HepG2 (cell line): ENCODE measurements around the gene ISOC2. TPM values are rescaled to one million over a fixed set of nuclear protein-coding genes. Genes with fewer than 3 reads are reported as not detected.

Source experiments
- ATM ChIP-seq: fragments of 450-650 bp; IDR thresholded peaks from 2 replicates; pipeline ENCODE4 v1.7.1; 2017; ENCODE audit warnings: mild to moderate bottlenecking, borderline replicate concordance
- BRD4 ChIP-seq: sonication (generic); formaldehyde crosslinking; IDR thresholded peaks from 2 replicates; pipeline ENCODE4 v1.4.0; 2020; ENCODE audit warnings: missing genetic modification reagents
- CBX2 ChIP-seq, 2 experiments: fragments of 200-600 bp in 1 of 2; sonication (generic); formaldehyde crosslinking in 1 of 2; IDR thresholded peaks; 2 replicates each; pipeline versions ENCODE4 v1.7.0 to v1.8.1; 2018 to 2022; ENCODE audit warnings: low read depth in 2 of 2, low read length in 1 of 2, mild to moderate bottlenecking in 1 of 2, missing genetic modification reagents in 1 of 2
- GABPB1 ChIP-seq: IDR thresholded peaks from 2 replicates; pipeline ENCODE4 v1.6.1; 2016; ENCODE audit warnings: mild to moderate bottlenecking, missing genetic modification reagents, moderate library complexity, missing compliant biosample characterization
- GATAD2A ChIP-seq: IDR thresholded peaks from 2 replicates; pipeline ENCODE4 v1.6.1; 2016
- GTF2F1 ChIP-seq: fragments of 150-350 bp; IDR thresholded peaks from 2 replicates; pipeline ENCODE4 v1.6.1; 2014; ENCODE audit warnings: low read length
- GTF3A ChIP-seq: sonication (generic); formaldehyde crosslinking; conservative IDR thresholded peaks from 2 replicates; pipeline ENCODE4 v1.4.0; 2020; ENCODE audit warnings: mild to moderate bottlenecking, missing genetic modification reagents
- HCFC1 ChIP-seq: fragments of 150-350 bp; IDR thresholded peaks from 2 replicates; pipeline ENCODE4 v1.6.1; 2014; ENCODE audit warnings: low read depth, low read length
- HDAC2 ChIP-seq: sonication (generic); formaldehyde crosslinking; IDR thresholded peaks from 2 replicates; pipeline ENCODE4 v1.4.0; 2020; ENCODE audit warnings: missing genetic modification reagents
- HMG20B ChIP-seq: conservative IDR thresholded peaks from 2 replicates; pipeline ENCODE4 v1.6.1; 2016; ENCODE audit warnings: missing genetic modification reagents, missing compliant biosample characterization
- KLF15 ChIP-seq: sonication (generic); formaldehyde crosslinking; IDR thresholded peaks from 2 replicates; pipeline ENCODE4 v1.8.1; 2023; ENCODE audit warnings: borderline replicate concordance, mild to moderate bottlenecking, inconsistent platforms, missing genetic modification reagents, mixed read lengths
- MIER2 ChIP-seq: IDR thresholded peaks from 2 replicates; pipeline ENCODE4 v1.6.1; 2016; ENCODE audit warnings: missing biosample characterization, missing genetic modification reagents
- PATZ1 ChIP-seq: sonication (generic); formaldehyde crosslinking; IDR thresholded peaks from 2 replicates; pipeline ENCODE4 v1.4.0; 2020; ENCODE audit warnings: missing genetic modification reagents
- YY1 ChIP-seq: IDR thresholded peaks from 2 replicates; pipeline ENCODE4 v1.6.1; 2011; ENCODE audit warnings: low read length, low read depth, moderate library complexity, mild to moderate bottlenecking; ENCODE audit not compliant: insufficient read depth, insufficient replicate concordance
- ZBTB40 ChIP-seq, 2 experiments: fragments of 450-650 bp in 1 of 2; sonication (generic) in 1 of 2; formaldehyde crosslinking in 1 of 2; IDR thresholded peaks; 2 replicates each; pipeline versions ENCODE4 v1.6.1 to v1.8.0; 2016 to 2022; ENCODE audit warnings: antibody characterized with exemption in 1 of 2, mild to moderate bottlenecking in 1 of 2, missing genetic modification reagents in 1 of 2
- ZFYVE20 ChIP-seq: sonication (generic); formaldehyde crosslinking; IDR thresholded peaks from 2 replicates; pipeline ENCODE4 v1.8.0; 2023; ENCODE audit warnings: low read depth, mild to moderate bottlenecking, moderate library complexity, missing genetic modification reagents, borderline replicate concordance
- ZMYM4 ChIP-seq: sonication (generic); formaldehyde crosslinking; IDR thresholded peaks from 2 replicates; pipeline ENCODE4 v1.8.1; 2023; ENCODE audit warnings: mild to moderate bottlenecking, missing genetic modification reagents
- ZSCAN12 ChIP-seq: sonication (generic); formaldehyde crosslinking; IDR thresholded peaks from 2 replicates; pipeline ENCODE4 v1.9.0; 2021; ENCODE audit warnings: mild to moderate bottlenecking, missing genetic modification reagents
- polyA plus RNA-seq, 8 experiments: library from polyadenylated mRNA; depleted of rRNA in 3 of 8; stranded (reverse) in 7 of 8; unstranded in 1 of 8; fragments of >200 nt; fragmentation: Illumina TruSeq in 4 of 8; extraction: Trizol in 4 of 8; gene quantifications; 2 replicates each; pipeline versions ENCODE4 v1.2.1 to v1.2.3, GENCODE V29; 2011 to 2016; ENCODE audit warnings: low read depth in 4 of 8, missing spikeins in 1 of 8, mixed read lengths in 1 of 8; ENCODE audit not compliant: insufficient read depth in 1 of 8
- total RNA-seq, 5 experiments: library from RNA; depleted of rRNA; stranded (reverse); fragments of >200 nt; fragmentation: Illumina TruSeq; extraction: Trizol; gene quantifications; 2 replicates each; pipeline ENCODE4 v1.2.3, GENCODE V29; 2016; ENCODE audit warnings: low read depth in 1 of 5

Gene ISOC2
- total and polyA plus RNA-seq, 2 of the 13 experiments (the other 11 are each of a cell fraction or from before 2014, with no cell fraction given): 76.8 to 105 TPM

DNA sequence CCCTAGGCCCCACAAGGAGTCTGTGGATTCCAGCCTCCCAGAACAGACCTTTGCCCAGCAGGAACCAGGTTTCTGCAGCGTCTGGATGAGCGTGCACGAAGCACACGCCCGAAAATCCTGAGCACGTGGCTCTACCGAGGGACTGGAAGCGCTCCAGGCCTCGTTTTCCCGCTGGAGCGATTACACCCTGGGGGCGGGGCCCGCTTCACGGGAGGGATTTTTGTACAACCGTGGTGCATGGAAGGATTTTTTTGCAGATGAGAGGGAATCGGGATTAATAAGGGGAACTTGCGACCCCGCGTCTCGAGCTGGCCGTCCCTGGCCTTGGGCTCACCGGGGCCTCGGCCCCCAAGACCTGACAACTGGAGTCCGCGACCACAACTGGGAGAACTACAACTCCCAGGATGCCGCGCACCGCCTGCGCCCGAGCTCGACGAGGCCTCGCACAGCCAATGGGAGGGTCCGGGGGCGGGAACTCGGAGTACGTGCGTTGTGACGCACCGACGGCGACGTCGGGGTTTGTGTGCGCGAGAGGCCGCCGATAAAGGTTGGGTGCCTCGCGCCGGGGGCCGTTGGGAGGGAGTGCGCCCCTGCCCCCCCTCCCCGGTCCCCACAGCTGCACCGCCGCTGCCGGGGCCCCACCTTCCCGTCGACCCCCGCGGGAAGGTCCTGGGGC, 14.8 kb upstream of the ISOC2 start, which contains the start of gene ZNF628 (continued):
- TF ChIP-seq CBX2 (IDR thresholded peaks at IDR 0.05; ENCODE audit: low read depth, low read length) (no peak), CBX2 (CRISPR knock-in tag; IDR thresholded peaks at IDR 0.05; ENCODE audit: low read depth) (no peak), KLF15 (peak; percentile 94; the same call in 1 of the 2 replicates), GTF2F1 (no peak), GATAD2A (CRISPR knock-in tag) (peak; percentile 51; the same call in 1 of the 2 replicates), HCFC1 (peak; percentile 92), HMG20B (CRISPR knock-in tag) (peak; percentile 15; the same call in 1 of the 2 replicates), MIER2 (CRISPR knock-in tag) (no peak), ATM (no peak), YY1 (peak; percentile 44), HDAC2 (CRISPR knock-in tag) (no peak; the same call in 1 of the 2 replicates), BRD4 (CRISPR knock-in tag) (peak; percentile 90; the same call in 1 of the 2 replicates), GTF3A (CRISPR knock-in tag) (no peak), ZSCAN12 (CRISPR knock-in tag) (peak; percentile 86; the same call in 1 of the 2 replicates), ZBTB40 (IDR thresholded peaks at IDR 0.05) (no peak), ZBTB40 (CRISPR knock-in tag; IDR thresholded peaks at IDR 0.05) (peak; percentile 90), PATZ1 (CRISPR knock-in tag) (peak; percentile 93), ZFYVE20 (no peak), GABPB1 (CRISPR knock-in tag) (peak; percentile 95), ZMYM4 (CRISPR knock-in tag) (peak; percentile 72)
